ENCODE data around the gene SMIM24. TPM values are rescaled to one million over a fixed set of nuclear protein-coding genes. Genes with fewer than 3 reads are reported as not detected.

SMIM24 gene
- total and polyA plus RNA-seq, 9 of the 15 experiments (the other 6 are each of a cell fraction or from before 2014, with no cell fraction given): 0.45 to 12.3 (median 1.4) TPM; not detected in 1

GRCh38 chr19:3434630-3435553 is 45.4 kb downstream of the SMIM24 start:
- H3K79me2 ChIP-seq (ENCODE audit: control insufficient read depth, insufficient read depth, low read length): peaks cover 27% of the 10 kb centered on the region
- FAIRE-seq: peak; percentile 80
- ChIA-PET POLR2A (interaction anchor here (0.5 to 0.8 kb wide), 5 partner anchors 46 to 121 kb away, joined by 3 to 5 read pairs (median 4); partner anchors contain the start of gene FZR1), CTCF (ENCODE audit: low intra/inter-chr PET ratio) (no interaction called here)
- H3K4me1 ChIP-seq (replicated peaks in 1 of 2; ENCODE audit: control insufficient read depth in 2 of 2, insufficient read depth in 2 of 2, low read length in 2 of 2): peaks cover 4 to 20% of the 10 kb centered on the region in 2 experiments; a peak in 4 of 5 replicates
- H3K4me2 ChIP-seq (ENCODE audit: insufficient read depth, low read length): peak overlapping the region; percentile 97
- no peaks in the 10 kb centered on the region for H3K27me3 ChIP-seq (ENCODE audit: control insufficient read depth in 2 of 2, insufficient read depth in 2 of 2, low read length in 2 of 2)
- H3K36me3 ChIP-seq (ENCODE audit: control insufficient read depth, insufficient read depth, low read length): peaks cover 76% of the 10 kb centered on the region
- H3K9me1 ChIP-seq (ENCODE audit: control insufficient read depth, insufficient read depth, low read length): no peaks in the 10 kb centered on the region
- peak; percentile 96 to 97 (median 97) for DNase-seq (ENCODE audit: extremely low read depth in 1 of 4, low spot score in 3 of 4)
- peak overlapping the region; percentile 96 for H3K27ac ChIP-seq (ENCODE audit: extremely low read depth, low read depth, low read length)
- H3K9me3 ChIP-seq (replicated peaks; ENCODE audit: control insufficient read depth, insufficient read depth, low read depth, low read length): no peaks in the 10 kb centered on the region
- intact Hi-C loops (cut with micrococcal nuclease) (loop anchor here (5.0 kb wide), 1 partner anchor 78 kb away; no protein-coding TSS in a partner anchor), in situ Hi-C loops (cut with MboI) (loop anchor here (5.0 kb wide), 1 partner anchor 93 kb away; no protein-coding TSS in a partner anchor)
- peak overlapping the region; percentile 53 for H3K4me3 ChIP-seq
- peak; percentile 99 for ATAC-seq
- BruUV-seq (replicated peaks): TSS peak; percentile 23
- H4K20me1 ChIP-seq (replicated peaks; ENCODE audit: control insufficient read depth, insufficient read depth, low read length): peaks cover 14% of the 10 kb centered on the region
- peak overlapping the region; percentile 85 to 94 for H3K9ac ChIP-seq (ENCODE audit: insufficient read depth in 1 of 2, low read depth in 2 of 2, low read length in 2 of 2)
- WGBS (ENCODE audit: insufficient coverage, low coverage, missing lambda C conversion rate): 4% methylated on average over 54 of the region's 67 CpGs
- peak overlapping the region; percentile 99 for H2AFZ ChIP-seq (ENCODE audit: low read depth, low read length)
- TF ChIP-seq E2F4 (CRISPR knock-in tag; IDR thresholded peaks at IDR 0.05; ENCODE audit: low read depth): peak; percentile 79; the same call in 1 of the 2 replicates
- TF ChIP-seq THAP7 (CRISPR knock-in tag; IDR thresholded peaks at IDR 0.05): no peak
- no peak for TF ChIP-seq SAFB2 (IDR thresholded peaks at IDR 0.05; ENCODE audit: borderline replicate concordance, low read depth, low read length, severe bottlenecking)
- peak; percentile 89; the same call in 1 of the 2 replicates for TF ChIP-seq LCOR (CRISPR knock-in tag; IDR thresholded peaks at IDR 0.05)
- peak; percentile 55 for TF ChIP-seq KDM5B (IDR thresholded peaks at IDR 0.05; ENCODE audit: insufficient replicate concordance, low read depth, low read length)
- TF ChIP-seq PBX2 (CRISPR knock-in tag; IDR thresholded peaks at IDR 0.05; ENCODE audit: low read depth): no peak
- no peak for TF ChIP-seq PBX2 (tag; conservative IDR thresholded peaks at IDR 0.05; ENCODE audit: low read depth)
- 0 out of 2 replicates have a peak, but pooled peaks have one; percentile 7 for TF ChIP-seq SOX6 (IDR thresholded peaks at IDR 0.05)
- TF ChIP-seq ZHX1 (conservative IDR thresholded peaks at IDR 0.05; ENCODE audit: low read length): no peak; the same call in 1 of the 2 replicates
- no peak for TF ChIP-seq PRMT5 (CRISPR knock-in tag; IDR thresholded peaks at IDR 0.05)
- peak; percentile 68; the same call in 1 of the 2 replicates for TF ChIP-seq TAF7 (tag; IDR thresholded peaks at IDR 0.05)
